PFSK-1 (cell line): Measurements from ENCODE around the gene ABCD3.

ENCODE experiments used
- POLR2AphosphoS5 ChIP-seq: IDR thresholded peaks from 2 replicates; pipeline ENCODE4 v1.6.1; 2012; ENCODE audit warnings: low read depth, mild to moderate bottlenecking, control low read depth, low read length, moderate library complexity
- SIN3A ChIP-seq: IDR thresholded peaks from 2 replicates; pipeline ENCODE4 v1.6.1; 2012; ENCODE audit warnings: mild to moderate bottlenecking, low read length, moderate library complexity, borderline replicate concordance; ENCODE audit not compliant: insufficient read depth
- TAF1 ChIP-seq: IDR thresholded peaks from 2 replicates; pipeline ENCODE4 v1.6.1; 2012; ENCODE audit warnings: low read length, control low read depth, borderline replicate concordance; ENCODE audit not compliant: insufficient read depth
- TF ChIP-seq, protein P1 (sequence below), 2 experiments: IDR thresholded peaks; 2 replicates each; pipeline versions ENCODE4 v1.6.1 to v1.8.0; 2011 to 2012; ENCODE audit warnings: low read depth in 2 of 2, low read length in 2 of 2, control low read depth in 1 of 2, inconsistent platforms in 1 of 2, mild to moderate bottlenecking in 1 of 2, moderate library complexity in 1 of 2; ENCODE audit not compliant: insufficient read depth in 1 of 2

- TF ChIP-seq POLR2AphosphoS5 (no peak), TAF1 (no peak), SIN3A (no peak)
- TF ChIP-seq, protein P1, sequence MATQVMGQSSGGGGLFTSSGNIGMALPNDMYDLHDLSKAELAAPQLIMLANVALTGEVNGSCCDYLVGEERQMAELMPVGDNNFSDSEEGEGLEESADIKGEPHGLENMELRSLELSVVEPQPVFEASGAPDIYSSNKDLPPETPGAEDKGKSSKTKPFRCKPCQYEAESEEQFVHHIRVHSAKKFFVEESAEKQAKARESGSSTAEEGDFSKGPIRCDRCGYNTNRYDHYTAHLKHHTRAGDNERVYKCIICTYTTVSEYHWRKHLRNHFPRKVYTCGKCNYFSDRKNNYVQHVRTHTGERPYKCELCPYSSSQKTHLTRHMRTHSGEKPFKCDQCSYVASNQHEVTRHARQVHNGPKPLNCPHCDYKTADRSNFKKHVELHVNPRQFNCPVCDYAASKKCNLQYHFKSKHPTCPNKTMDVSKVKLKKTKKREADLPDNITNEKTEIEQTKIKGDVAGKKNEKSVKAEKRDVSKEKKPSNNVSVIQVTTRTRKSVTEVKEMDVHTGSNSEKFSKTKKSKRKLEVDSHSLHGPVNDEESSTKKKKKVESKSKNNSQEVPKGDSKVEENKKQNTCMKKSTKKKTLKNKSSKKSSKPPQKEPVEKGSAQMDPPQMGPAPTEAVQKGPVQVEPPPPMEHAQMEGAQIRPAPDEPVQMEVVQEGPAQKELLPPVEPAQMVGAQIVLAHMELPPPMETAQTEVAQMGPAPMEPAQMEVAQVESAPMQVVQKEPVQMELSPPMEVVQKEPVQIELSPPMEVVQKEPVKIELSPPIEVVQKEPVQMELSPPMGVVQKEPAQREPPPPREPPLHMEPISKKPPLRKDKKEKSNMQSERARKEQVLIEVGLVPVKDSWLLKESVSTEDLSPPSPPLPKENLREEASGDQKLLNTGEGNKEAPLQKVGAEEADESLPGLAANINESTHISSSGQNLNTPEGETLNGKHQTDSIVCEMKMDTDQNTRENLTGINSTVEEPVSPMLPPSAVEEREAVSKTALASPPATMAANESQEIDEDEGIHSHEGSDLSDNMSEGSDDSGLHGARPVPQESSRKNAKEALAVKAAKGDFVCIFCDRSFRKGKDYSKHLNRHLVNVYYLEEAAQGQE (IDR thresholded peaks at IDR 0.05; ENCODE audit: insufficient read depth in 1 of 2, low read depth in 2 of 2, low read length in 2 of 2): no peak
Observed at GRCh38 chr1:94503153-94503552, 85.0 kb downstream of the ABCD3 start.
